HG03135 (cell line): ENCODE results near the gene PTCRA.
"Not testable (repeated sequence)": the region's sequence is repeated elsewhere in the genome, so short reads cannot be mapped to it uniquely, and the experiment has no call there.

Source experiments
- ATAC-seq: cut with Tn5 transposase; IDR thresholded peaks from one replicate; pipeline ENCODE4 v1.9.1; 2021; ENCODE audit warnings: mild to moderate bottlenecking, moderate library complexity; ENCODE audit not compliant: unreplicated experiment

PTCRA gene

GRCh38 chr6:42939810-42940167, 23.9 kb downstream of the PTCRA start:
- no peak for ATAC-seq

GRCh38 chr6:42940493-42941045, 24.7 kb downstream of the PTCRA start:
- no peak for ATAC-seq

GRCh38 chr6:42941356-42941755, 25.5 kb downstream of the PTCRA start:
- not testable (repeated sequence) for ATAC-seq

- no peak for ATAC-seq
Measured at GRCh38 chr6:42942444-42942843, 26.6 kb downstream of the PTCRA start.

- ATAC-seq, result no peak
Measured at GRCh38 chr6:42947950-42948349, 32.1 kb downstream of the PTCRA start.

- ATAC-seq, result no peak
Measured at GRCh38 chr6:42952389-42952788, 36.5 kb downstream of the PTCRA start.

- not testable (repeated sequence) for ATAC-seq
Measured at GRCh38 chr6:42954405-42954804, 38.6 kb downstream of the PTCRA start.

- ATAC-seq, result no peak
Measured at GRCh38 chr6:42958125-42958524, 42.3 kb downstream of the PTCRA start.

- no peak for ATAC-seq
Measured at GRCh38 chr6:42959917-42960242, 44.0 kb downstream of the PTCRA start.

GRCh38 chr6:42960243-42961019, 44.6 kb downstream of the PTCRA start, which contains the start of gene GNMT:
Gene GNMT, plus strand, starts transcription at chr6:42960754. Its CDS starts 14 bp downstream, at chr6:42960768.
- no peak for ATAC-seq

GRCh38 chr6:42961020-42961470, 45.2 kb downstream of the PTCRA start:
- ATAC-seq, result no peak

GRCh38 chr6:42962096-42962495, 46.2 kb downstream of the PTCRA start:
- no peak for ATAC-seq

- ATAC-seq, result no peak
Measured at GRCh38 chr6:42962502-42963178, 46.8 kb downstream of the PTCRA start.

GRCh38 chr6:42963179-42963854, 47.5 kb downstream of the PTCRA start:
- no peak for ATAC-seq

GRCh38 chr6:42963855-42964605, 48.2 kb downstream of the PTCRA start:
- ATAC-seq, result no peak

- no peak for ATAC-seq
Measured at GRCh38 chr6:42966571-42966970, 50.7 kb downstream of the PTCRA start.

GRCh38 chr6:42967228-42967627, 51.4 kb downstream of the PTCRA start:
- ATAC-seq, result no peak

- no peak for ATAC-seq
Measured at GRCh38 chr6:42968126-42968701, 52.4 kb downstream of the PTCRA start.

- ATAC-seq, result no peak
Measured at GRCh38 chr6:42968783-42969182, 52.9 kb downstream of the PTCRA start.

- no peak for ATAC-seq
Measured at GRCh38 chr6:42969431-42969830, 53.6 kb downstream of the PTCRA start.
